ENCODE results near the gene L2HGDH.

The L2HGDH gene

GRCh38 chr14:50343434-50343833 is 31.4 kb upstream of the L2HGDH start:
- TF ChIP-seq CTCF (IDR thresholded peaks at IDR 0.05; ENCODE audit: low read length): no peak
- TF ChIP-seq EZH2 (IDR thresholded peaks at IDR 0.05; ENCODE audit: borderline replicate concordance, low read length): no peak
- Histone ChIP-seq H3K9me2 (ENCODE audit: low read depth, low read length) (no peaks in the 10 kb centered on the region), H3K9ac (ENCODE audit: low read length) (no peak overlapping the region), H3K27me3 (ENCODE audit: insufficient read depth, low read length) (no peaks in the 10 kb centered on the region), H4K20me1 (ENCODE audit: insufficient read depth, low read length) (no peaks in the 10 kb centered on the region), H3K4me1 (ENCODE audit: insufficient read depth, low read length, severe bottlenecking) (peaks cover 12% of the 10 kb centered on the region), H3F3A (ENCODE audit: insufficient read depth, low read length) (no peaks in the 10 kb centered on the region), H3K4me3 (ENCODE audit: low read depth, low read length, poor library complexity, severe bottlenecking) (no peak overlapping the region), H3K27ac (ENCODE audit: low read depth, low read length, poor library complexity, severe bottlenecking) (no peak overlapping the region), H3K79me2 (ENCODE audit: insufficient read depth, low read length) (no peaks in the 10 kb centered on the region), H3K4me2 (ENCODE audit: low read length) (no peak overlapping the region), H3K9me3 (ENCODE audit: low read length) (no peaks in the 10 kb centered on the region), H3K36me3 (ENCODE audit: insufficient read depth, low read length) (no peaks in the 10 kb centered on the region), H2AFZ (ENCODE audit: low read length) (no peak overlapping the region)

- Histone ChIP-seq H3K4me3 (ENCODE audit: low read depth, low read length, poor library complexity, severe bottlenecking) (no peak overlapping the region), H3K27me3 (ENCODE audit: insufficient read depth, low read length) (no peaks in the 10 kb centered on the region), H3K79me2 (ENCODE audit: insufficient read depth, low read length) (no peaks in the 10 kb centered on the region), H3K9me3 (ENCODE audit: low read length) (no peaks in the 10 kb centered on the region), H3K9me2 (ENCODE audit: low read depth, low read length) (no peaks in the 10 kb centered on the region), H3K27ac (ENCODE audit: low read depth, low read length, poor library complexity, severe bottlenecking) (no peak overlapping the region), H3K36me3 (ENCODE audit: insufficient read depth, low read length) (no peaks in the 10 kb centered on the region), H3K4me1 (ENCODE audit: insufficient read depth, low read length, severe bottlenecking) (peaks cover 12% of the 10 kb centered on the region), H4K20me1 (ENCODE audit: insufficient read depth, low read length) (no peaks in the 10 kb centered on the region), H3K4me2 (ENCODE audit: low read length) (peak overlapping the region; percentile 52; the same call in 1 of the 2 replicates), H3K9ac (ENCODE audit: low read length) (peak overlapping the region; percentile 15; the same call in 1 of the 2 replicates), H2AFZ (ENCODE audit: low read length) (no peak overlapping the region), H3F3A (ENCODE audit: insufficient read depth, low read length) (no peaks in the 10 kb centered on the region)
- no peak for TF ChIP-seq EZH2 (IDR thresholded peaks at IDR 0.05; ENCODE audit: borderline replicate concordance, low read length)
- peak; percentile 70 for TF ChIP-seq CTCF (IDR thresholded peaks at IDR 0.05; ENCODE audit: low read length)
Observed at GRCh38 chr14:50342221-50343078, 30.4 kb upstream of the L2HGDH start.

GRCh38 chr14:50340963-50341362 is 28.9 kb upstream of the L2HGDH start:
- Histone ChIP-seq H3K27ac (ENCODE audit: low read depth, low read length, poor library complexity, severe bottlenecking) (no peak overlapping the region), H3K27me3 (ENCODE audit: insufficient read depth, low read length) (no peaks in the 10 kb centered on the region), H3K9me3 (ENCODE audit: low read length) (no peaks in the 10 kb centered on the region), H2AFZ (ENCODE audit: low read length) (no peak overlapping the region), H3K9ac (ENCODE audit: low read length) (no peak overlapping the region), H3K79me2 (ENCODE audit: insufficient read depth, low read length) (no peaks in the 10 kb centered on the region), H3F3A (ENCODE audit: insufficient read depth, low read length) (no peaks in the 10 kb centered on the region), H4K20me1 (ENCODE audit: insufficient read depth, low read length) (no peaks in the 10 kb centered on the region), H3K9me2 (ENCODE audit: low read depth, low read length) (no peaks in the 10 kb centered on the region), H3K4me3 (ENCODE audit: low read depth, low read length, poor library complexity, severe bottlenecking) (no peak overlapping the region), H3K36me3 (ENCODE audit: insufficient read depth, low read length) (no peaks in the 10 kb centered on the region), H3K4me1 (ENCODE audit: insufficient read depth, low read length, severe bottlenecking) (peaks cover 19% of the 10 kb centered on the region), H3K4me2 (ENCODE audit: low read length) (no peak overlapping the region)
- TF ChIP-seq EZH2 (IDR thresholded peaks at IDR 0.05; ENCODE audit: borderline replicate concordance, low read length): no peak
- peak; percentile 49; the same call in 1 of the 2 replicates for TF ChIP-seq CTCF (IDR thresholded peaks at IDR 0.05; ENCODE audit: low read length)

All from OCI-LY1 (cell line).